Measurements from ENCODE around the gene MYLK. TPM values are rescaled to one million over a fixed set of nuclear protein-coding genes. Genes with fewer than 3 reads are reported as not detected.

MYLK gene
- total and polyA plus RNA-seq, 2 donors: 5.4 to 11.5 TPM

GRCh38 chr3:123682781-123683504 lies 201.2 kb downstream of the MYLK start:
- Histone ChIP-seq H3K27me3 (ENCODE audit: control insufficient read depth in 2 of 2, insufficient read depth in 1 of 2, low read length in 1 of 2) (no peaks in the 10 kb centered on the region), H3K4me1 (ENCODE audit: control insufficient read depth in 2 of 2, insufficient read depth in 2 of 2, low read length in 2 of 2) (no peaks in the 10 kb centered on the region), H3K27ac (ENCODE audit: low read depth in 1 of 2, low read length in 1 of 2) (no peak overlapping the region), H3K9me3 (ENCODE audit: control insufficient read depth in 2 of 2, insufficient read depth in 1 of 2, low read length in 1 of 2) (no peaks in the 10 kb centered on the region), H3K36me3 (ENCODE audit: control insufficient read depth in 2 of 2, insufficient read depth in 2 of 2, low read length in 1 of 2) (no peaks in the 10 kb centered on the region), H3K4me3 (ENCODE audit: low read length in 2 of 2) (no peak overlapping the region)
- 95% methylated on average over 10 of the region's 10 CpGs for WGBS
- no peak for DNase-seq (ENCODE audit: low read depth in 6 of 9, low spot score in 9 of 9)

DNA sequence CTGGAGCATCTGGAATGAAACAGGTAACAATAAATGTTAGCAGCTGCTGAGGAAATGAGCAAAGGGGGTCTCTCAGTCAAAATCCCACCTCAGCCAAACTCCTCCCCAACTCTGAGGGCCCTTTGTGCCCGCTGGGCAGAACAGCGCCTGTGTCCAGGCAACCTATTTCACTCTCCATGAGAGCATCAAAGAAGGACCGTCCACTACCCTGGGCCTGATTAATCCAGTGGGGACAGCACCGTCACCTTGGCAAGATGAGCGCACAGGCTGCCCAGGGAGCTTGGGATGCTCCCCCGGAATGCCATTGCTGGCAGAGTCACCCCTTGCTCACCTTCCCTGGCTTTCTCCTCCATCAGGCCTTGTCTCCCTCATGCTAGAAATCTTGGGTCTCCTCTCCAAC lies 201.8 kb downstream of the MYLK start:
- 98% methylated on average over 6 of the region's 6 CpGs for WGBS
- Histone ChIP-seq H3K9me3 (ENCODE audit: control insufficient read depth in 2 of 2, insufficient read depth in 1 of 2, low read length in 1 of 2) (no peaks in the 10 kb centered on the region), H3K27ac (ENCODE audit: low read depth in 1 of 2, low read length in 1 of 2) (no peak overlapping the region), H3K4me1 (ENCODE audit: control insufficient read depth in 2 of 2, insufficient read depth in 2 of 2, low read length in 2 of 2) (no peaks in the 10 kb centered on the region), H3K4me3 (ENCODE audit: low read length in 2 of 2) (no peak overlapping the region), H3K27me3 (ENCODE audit: control insufficient read depth in 2 of 2, insufficient read depth in 1 of 2, low read length in 1 of 2) (no peaks in the 10 kb centered on the region), H3K36me3 (ENCODE audit: control insufficient read depth in 2 of 2, insufficient read depth in 2 of 2, low read length in 1 of 2) (no peaks in the 10 kb centered on the region)
- DNase-seq (ENCODE audit: low read depth in 6 of 9, low spot score in 9 of 9): no peak

- Histone ChIP-seq H3K36me3 (ENCODE audit: control insufficient read depth in 2 of 2, insufficient read depth in 2 of 2, low read length in 1 of 2) (no peaks in the 10 kb centered on the region), H3K4me1 (ENCODE audit: control insufficient read depth in 2 of 2, insufficient read depth in 2 of 2, low read length in 2 of 2) (no peaks in the 10 kb centered on the region), H3K9me3 (ENCODE audit: control insufficient read depth in 2 of 2, insufficient read depth in 1 of 2, low read length in 1 of 2) (no peaks in the 10 kb centered on the region), H3K27me3 (ENCODE audit: control insufficient read depth in 2 of 2, insufficient read depth in 1 of 2, low read length in 1 of 2) (no peaks in the 10 kb centered on the region), H3K4me3 (ENCODE audit: low read length in 2 of 2) (no peak overlapping the region), H3K27ac (ENCODE audit: low read depth in 1 of 2, low read length in 1 of 2) (no peak overlapping the region)
- DNase-seq (ENCODE audit: low read depth in 6 of 9, low spot score in 9 of 9): no peak
- 92% methylated on average over 8 of the region's 8 CpGs for WGBS
Measured at GRCh38 chr3:123679712-123680386, 204.3 kb downstream of the MYLK start.

DNA sequence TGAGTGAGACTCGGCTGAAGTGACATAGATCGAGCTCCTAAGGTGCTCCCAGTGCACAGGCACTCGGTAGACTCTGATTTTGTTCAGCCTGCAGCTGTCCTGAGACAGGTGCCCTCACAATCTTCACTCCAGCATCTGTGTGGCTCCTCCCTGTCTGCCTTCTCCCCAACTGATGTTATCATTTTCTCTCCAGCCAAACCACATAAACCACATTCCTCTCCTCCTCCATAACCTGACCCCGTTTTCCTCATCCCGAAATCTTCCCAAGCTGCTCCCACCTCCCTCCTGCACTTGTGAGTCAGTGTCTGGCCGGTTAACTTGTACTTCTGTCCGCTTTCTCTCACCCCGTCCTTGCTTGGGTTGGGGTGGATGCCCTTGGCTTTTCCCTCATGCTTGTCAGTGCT lies 206.0 kb downstream of the MYLK start:
- H3K4me3 ChIP-seq (ENCODE audit: low read length in 2 of 2): no peak overlapping the region
- WGBS: 71% methylated on average over 8 of the region's 8 CpGs
- H3K27me3 ChIP-seq (ENCODE audit: control insufficient read depth in 2 of 2, insufficient read depth in 1 of 2, low read length in 1 of 2): no peaks in the 10 kb centered on the region
- no peaks in the 10 kb centered on the region for H3K9me3 ChIP-seq (ENCODE audit: control insufficient read depth in 2 of 2, insufficient read depth in 1 of 2, low read length in 1 of 2)
- H3K27ac ChIP-seq (ENCODE audit: low read depth in 1 of 2, low read length in 1 of 2): no peak overlapping the region
- no peaks in the 10 kb centered on the region for H3K36me3 ChIP-seq (ENCODE audit: control insufficient read depth in 2 of 2, insufficient read depth in 2 of 2, low read length in 1 of 2)
- DNase-seq (ENCODE audit: low read depth in 6 of 9, low spot score in 9 of 9): no peak
- H3K4me1 ChIP-seq (ENCODE audit: control insufficient read depth in 2 of 2, insufficient read depth in 2 of 2, low read length in 2 of 2): peaks cover 0 to 2% of the 10 kb centered on the region in 2 donors

GRCh38 chr3:123672429-123673146 lies 211.5 kb downstream of the MYLK start:
- WGBS: 96% methylated on average over 3 of the region's 3 CpGs
- peaks cover 0 to 2% of the 10 kb centered on the region in 2 donors for H3K4me1 ChIP-seq (ENCODE audit: control insufficient read depth in 2 of 2, insufficient read depth in 2 of 2, low read length in 2 of 2)
- no peaks in the 10 kb centered on the region for H3K36me3 ChIP-seq (ENCODE audit: control insufficient read depth in 2 of 2, insufficient read depth in 2 of 2, low read length in 1 of 2)

DNA sequence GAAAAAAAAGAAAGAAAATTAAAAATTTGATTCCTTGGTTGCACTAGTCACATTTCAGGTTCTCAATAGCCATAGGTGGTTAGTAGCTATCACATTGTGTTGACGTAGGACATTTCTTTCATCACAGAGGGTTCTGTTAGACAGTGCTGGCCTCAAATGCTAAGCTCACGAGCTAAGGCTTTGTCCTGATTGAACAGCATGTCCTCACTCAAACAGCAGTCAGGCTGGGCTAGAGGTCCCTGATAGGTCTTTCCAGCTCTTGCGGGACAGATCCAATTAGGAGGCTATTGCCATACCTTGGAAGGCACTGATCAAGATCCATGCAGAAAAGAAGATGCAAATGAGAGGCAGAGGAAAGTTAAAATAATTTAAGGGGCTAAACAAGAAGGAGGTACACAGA lies 213.4 kb downstream of the MYLK start:
- WGBS: 97% methylated on average over 3 of the region's 3 CpGs
- Histone ChIP-seq H3K9me3 (ENCODE audit: control insufficient read depth in 2 of 2, insufficient read depth in 1 of 2, low read length in 1 of 2) (no peaks in the 10 kb centered on the region), H3K27ac (ENCODE audit: low read depth in 1 of 2, low read length in 1 of 2) (no peak overlapping the region)

More at GRCh38 chr3:123672429-123673146, 211.5 kb downstream of the MYLK start:
- Histone ChIP-seq H3K4me3 (ENCODE audit: low read length in 2 of 2) (no peak overlapping the region), H3K27ac (ENCODE audit: low read depth in 1 of 2, low read length in 1 of 2) (no peak overlapping the region), H3K9me3 (ENCODE audit: control insufficient read depth in 2 of 2, insufficient read depth in 1 of 2, low read length in 1 of 2) (no peaks in the 10 kb centered on the region), H3K27me3 (ENCODE audit: control insufficient read depth in 2 of 2, insufficient read depth in 1 of 2, low read length in 1 of 2) (no peaks in the 10 kb centered on the region)
- DNase-seq (ENCODE audit: low read depth in 6 of 9, low spot score in 9 of 9): no peak

GRCh38 chr3:123668906-123669305 lies 215.2 kb downstream of the MYLK start:
- DNase-seq (ENCODE audit: low read depth in 6 of 9, low spot score in 9 of 9): no peak
- WGBS: 97% methylated on average over 8 of the region's 8 CpGs
- Histone ChIP-seq H3K27me3 (ENCODE audit: control insufficient read depth in 2 of 2, insufficient read depth in 1 of 2, low read length in 1 of 2) (no peaks in the 10 kb centered on the region), H3K27ac (ENCODE audit: low read depth in 1 of 2, low read length in 1 of 2) (no peak overlapping the region), H3K36me3 (ENCODE audit: control insufficient read depth in 2 of 2, insufficient read depth in 2 of 2, low read length in 1 of 2) (no peaks in the 10 kb centered on the region), H3K9me3 (ENCODE audit: control insufficient read depth in 2 of 2, insufficient read depth in 1 of 2, low read length in 1 of 2) (no peaks in the 10 kb centered on the region), H3K4me3 (ENCODE audit: low read length in 2 of 2) (no peak overlapping the region), H3K4me1 (ENCODE audit: control insufficient read depth in 2 of 2, insufficient read depth in 2 of 2, low read length in 2 of 2) (no peaks in the 10 kb centered on the region)

More for the DNA sequence above, 213.4 kb downstream of the MYLK start:
- no peak overlapping the region for H3K4me3 ChIP-seq (ENCODE audit: low read length in 2 of 2)
- H3K27me3 ChIP-seq (ENCODE audit: control insufficient read depth in 2 of 2, insufficient read depth in 1 of 2, low read length in 1 of 2): no peaks in the 10 kb centered on the region
- H3K4me1 ChIP-seq (ENCODE audit: control insufficient read depth in 2 of 2, insufficient read depth in 2 of 2, low read length in 2 of 2): peaks cover 0 to 2% of the 10 kb centered on the region in 2 donors
- H3K36me3 ChIP-seq (ENCODE audit: control insufficient read depth in 2 of 2, insufficient read depth in 2 of 2, low read length in 1 of 2): no peaks in the 10 kb centered on the region
- no peak for DNase-seq (ENCODE audit: low read depth in 6 of 9, low spot score in 9 of 9)

DNA sequence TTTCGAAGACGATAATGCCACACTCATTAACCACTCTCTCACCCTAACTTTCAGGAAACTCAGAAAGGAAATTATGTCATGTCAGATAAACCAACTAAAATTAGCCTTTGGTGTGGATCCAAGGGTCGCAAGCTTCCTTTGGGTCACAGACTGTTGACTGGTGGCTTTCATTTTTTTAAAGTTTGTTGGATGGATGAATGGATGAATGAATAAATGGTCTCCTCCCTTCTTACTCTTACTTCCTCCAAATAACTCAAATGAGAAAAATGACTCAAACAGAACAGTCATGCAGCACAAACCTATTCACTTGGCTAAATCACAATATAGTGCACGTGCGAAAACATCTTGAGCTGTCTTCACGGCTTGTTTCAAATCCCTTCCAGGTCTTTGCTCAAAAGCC lies 216.3 kb downstream of the MYLK start:
- Histone ChIP-seq H3K27ac (ENCODE audit: low read depth in 1 of 2, low read length in 1 of 2) (no peak overlapping the region), H3K4me3 (ENCODE audit: low read length in 2 of 2) (no peak overlapping the region), H3K4me1 (ENCODE audit: control insufficient read depth in 2 of 2, insufficient read depth in 2 of 2, low read length in 2 of 2) (no peaks in the 10 kb centered on the region), H3K27me3 (ENCODE audit: control insufficient read depth in 2 of 2, insufficient read depth in 1 of 2, low read length in 1 of 2) (no peaks in the 10 kb centered on the region), H3K36me3 (ENCODE audit: control insufficient read depth in 2 of 2, insufficient read depth in 2 of 2, low read length in 1 of 2) (no peaks in the 10 kb centered on the region), H3K9me3 (ENCODE audit: control insufficient read depth in 2 of 2, insufficient read depth in 1 of 2, low read length in 1 of 2) (no peaks in the 10 kb centered on the region)
- DNase-seq (ENCODE audit: low read depth in 6 of 9, low spot score in 9 of 9): no peak
- 51% methylated on average over 6 of the region's 6 CpGs for WGBS

GRCh38 chr3:123664753-123665152 lies 219.4 kb downstream of the MYLK start:
- no peaks in the 10 kb centered on the region for H3K9me3 ChIP-seq (ENCODE audit: control insufficient read depth in 2 of 2, insufficient read depth in 1 of 2, low read length in 1 of 2)
- H3K4me3 ChIP-seq (ENCODE audit: low read length in 2 of 2): no peak overlapping the region
- DNase-seq (ENCODE audit: low read depth in 6 of 9, low spot score in 9 of 9): no peak
- peaks cover 0 to 3% of the 10 kb centered on the region in 2 donors for H3K4me1 ChIP-seq (ENCODE audit: control insufficient read depth in 2 of 2, insufficient read depth in 2 of 2, low read length in 2 of 2)
- H3K36me3 ChIP-seq (ENCODE audit: control insufficient read depth in 2 of 2, insufficient read depth in 2 of 2, low read length in 1 of 2): no peaks in the 10 kb centered on the region
- H3K27me3 ChIP-seq (ENCODE audit: control insufficient read depth in 2 of 2, insufficient read depth in 1 of 2, low read length in 1 of 2): no peaks in the 10 kb centered on the region
- no peak overlapping the region for H3K27ac ChIP-seq (ENCODE audit: low read depth in 1 of 2, low read length in 1 of 2)

All from thymus (tissue), 11 donors.